Dermis blood vessel endothelial cell (primary cell): ENCODE results near the gene ADGRV1. TPM values are rescaled to one million over a fixed set of nuclear protein-coding genes. Genes with fewer than 3 reads are reported as not detected.
A peak's percentile ranks its signal among the peaks of the same experiment; 100 is the strongest.

ENCODE experiments used
- DNase-seq: peaks from one replicate; pipeline ENCODE4 v3.0.0; 2010
- total RNA-seq: library from RNA; depleted of rRNA; stranded (reverse); fragments of >200 nt; gene quantifications from 2 replicates; pipeline ENCODE4 v1.2.3, GENCODE V29; 2014

The ADGRV1 gene
- total RNA-seq, 1 donor from 2014 or later = under 0.01 TPM

GRCh38 chr5:91143840-91144239 lies 585.2 kb downstream of the ADGRV1 start:
- DNase-seq = no peak

- no peak for DNase-seq
These were observed 586.1 kb downstream of the ADGRV1 start for GRCh38 chr5:91144491-91145332.

- DNase-seq = no peak
These were observed 586.7 kb downstream of the ADGRV1 start for GRCh38 chr5:91145333-91145620.

- no peak for DNase-seq
These were observed 587.6 kb downstream of the ADGRV1 start for GRCh38 chr5:91146230-91146629.

- DNase-seq = no peak
These were observed 588.5 kb downstream of the ADGRV1 start for GRCh38 chr5:91146905-91147600.

GRCh38 chr5:91150234-91150633 lies 591.6 kb downstream of the ADGRV1 start:
- DNase-seq = no peak

GRCh38 chr5:91150636-91151035 lies 592.0 kb downstream of the ADGRV1 start:
- DNase-seq = no peak

GRCh38 chr5:91151947-91152346 lies 593.4 kb downstream of the ADGRV1 start:
- DNase-seq = peak; percentile 30

- no peak for DNase-seq
These were observed 595.7 kb downstream of the ADGRV1 start for GRCh38 chr5:91154338-91154737.

GRCh38 chr5:91155274-91155673 lies 596.7 kb downstream of the ADGRV1 start:
- no peak for DNase-seq

GRCh38 chr5:91156242-91156641 lies 597.6 kb downstream of the ADGRV1 start:
- no peak for DNase-seq

- no peak for DNase-seq
These were observed 599.4 kb downstream of the ADGRV1 start for GRCh38 chr5:91158011-91158410.

GRCh38 chr5:91159647-91160046 lies 601.0 kb downstream of the ADGRV1 start:
- no peak for DNase-seq

- DNase-seq = no peak
These were observed 602.2 kb downstream of the ADGRV1 start for GRCh38 chr5:91160714-91161285.

- DNase-seq = peak; percentile 97
These were observed 604.2 kb downstream of the ADGRV1 start for GRCh38 chr5:91162534-91163381.

- no peak for DNase-seq
These were observed 605.8 kb downstream of the ADGRV1 start for GRCh38 chr5:91164424-91164823.

- DNase-seq = peak; percentile 56
These were observed 607.6 kb downstream of the ADGRV1 start for GRCh38 chr5:91166059-91166807.

- DNase-seq = no peak
These were observed 610.3 kb downstream of the ADGRV1 start for GRCh38 chr5:91168859-91169258.

- DNase-seq = no peak
These were observed 611.7 kb downstream of the ADGRV1 start for GRCh38 chr5:91170266-91170665.

GRCh38 chr5:91171322-91171721 lies 612.7 kb downstream of the ADGRV1 start:
- DNase-seq = no peak

- DNase-seq = no peak
These were observed 615.8 kb downstream of the ADGRV1 start for GRCh38 chr5:91174396-91174795.

- DNase-seq = no peak
These were observed 617.1 kb downstream of the ADGRV1 start for GRCh38 chr5:91175708-91176107.
